Kidney (tissue), 14 donors: ENCODE measurements around the gene ILRUN. TPM values are rescaled to one million over a fixed set of nuclear protein-coding genes. Genes with fewer than 3 reads are reported as not detected.
"Not testable (repeated sequence)": the region's sequence is repeated elsewhere in the genome, so short reads cannot be mapped to it uniquely, and the experiment has no call there.

ENCODE experiments used
- DNase-seq, 5 donors: peaks; one replicate each; pipeline ENCODE4 v3.0.0-alpha.2; 2013 to 2020
- FAIRE-seq: peaks from 2 replicates; lab custom pipeline; 2012; peaks lifted over from hg19 to GRCh38; lab: Jason Lieb, UNC
- H3K27ac ChIP-seq, 2 donors: one replicate each; pipeline ENCODE4 v1.7.0; 2013; ENCODE audit warnings: low read depth in 2 of 2, low read length in 2 of 2, inconsistent platforms in 1 of 2
- H3K27me3 ChIP-seq: one replicate; pipeline ENCODE4 v1.7.1; 2013; ENCODE audit warnings: low read length, inconsistent platforms; ENCODE audit not compliant: control insufficient read depth, insufficient read depth
- H3K36me3 ChIP-seq, 3 donors: one replicate each; pipeline versions ENCODE4 v1.7.0 to v1.7.1; 2013; ENCODE audit warnings: low read length in 3 of 3, control low read depth in 1 of 3, inconsistent platforms in 1 of 3; ENCODE audit not compliant: insufficient read depth in 3 of 3, control insufficient read depth in 2 of 3
- H3K4me1 ChIP-seq, 3 donors: one replicate each; pipeline versions ENCODE4 v1.7.0 to v1.7.1; 2013; ENCODE audit warnings: low read length in 3 of 3, inconsistent platforms in 1 of 3, low read depth in 1 of 3; ENCODE audit not compliant: control insufficient read depth in 2 of 3, insufficient read depth in 2 of 3
- H3K4me3 ChIP-seq, 3 donors: one replicate each; pipeline versions ENCODE4 v1.7.0 to v1.8.1; 2013; ENCODE audit warnings: low read length in 3 of 3, control low read depth in 1 of 3, inconsistent platforms in 1 of 3
- H3K9ac ChIP-seq, 3 donors: one replicate each; pipeline versions ENCODE4 v1.7.0 to v1.7.1; 2013; ENCODE audit warnings: low read length in 3 of 3, control low read depth in 1 of 3, inconsistent platforms in 1 of 3
- H3K9me3 ChIP-seq, 3 donors: one replicate each; pipeline versions ENCODE4 v1.7.0 to v1.7.1; 2013; ENCODE audit warnings: low read length in 3 of 3, control low read depth in 1 of 3, inconsistent platforms in 1 of 3; ENCODE audit not compliant: control insufficient read depth in 2 of 3, insufficient read depth in 1 of 3
- CTCF ChIP-seq: IDR thresholded peaks from 3 replicates; pipeline ENCODE4 v1.5.1; 2012; ENCODE audit warnings: mild to moderate bottlenecking, moderate library complexity, borderline replicate concordance; ENCODE audit not compliant: insufficient read depth; ENCODE audit errors: extremely low read depth
- intact Hi-C: fragments of 100-400 bp; cut with DNase I; formaldehyde crosslinking; loops from one replicate; pipeline ENCODE4 v1.11.1; 2022
- polyA plus RNA-seq: library from polyadenylated mRNA; stranded (reverse); fragments of 350-450 nt; fragmentation: Illumina TruSeq; extraction: RNeasy Lipid Tissue Mini Kit (QIAGEN cat#74804); gene quantifications from one replicate; pipeline ENCODE4 v1.2.3, GENCODE V29; 2014; ENCODE audit warnings: low read depth, low replicate concordance; ENCODE audit not compliant: insufficient read depth
- total RNA-seq: library from RNA; stranded (reverse); fragmentation: NEBNext Ultra II Directional; extraction: Animal tissue kit (Norgen Biotek cat#: 25700); gene quantifications from one replicate; pipeline ENCODE4 v1.2.1, GENCODE V29; 2021
- donor health status: control.
- donor health status: control.
- donor health status: control.
- donor health status: control.
- donor health status: control.
- donor health status: DM: yes; HTN: yes; CAD: no.
- donor health status: Normal renal cell carcinoma (clear cell type).

Gene ILRUN
- total and polyA plus RNA-seq, 2 donors from 2014 or later, result 52.4 to 55.7 TPM

- TF ChIP-seq CTCF, result no peak
- H3K27ac ChIP-seq, result no peak overlapping the region
- FAIRE-seq, result no peak
Measured at GRCh38 chr6:34680802-34681515, 15.6 kb downstream of the ILRUN start.

GRCh38 chr6:34680313-34680712 lies 16.3 kb downstream of the ILRUN start:
- intact Hi-C loops, H3K9me3 ChIP-seq, H3K27me3 ChIP-seq, FAIRE-seq, H3K9ac ChIP-seq, H3K27ac ChIP-seq, DNase-seq, H3K4me3 ChIP-seq, H3K4me1 ChIP-seq, H3K36me3 ChIP-seq: not testable (repeated sequence)

More at GRCh38 chr6:34680802-34681515, 15.6 kb downstream of the ILRUN start:
- peaks cover 4 to 5% (median 4%) of the 10 kb centered on the region in 3 donors for H3K4me1 ChIP-seq
- H3K4me3 ChIP-seq, result no peak overlapping the region
- no peak for DNase-seq
- no peaks in the 10 kb centered on the region for H3K9me3 ChIP-seq
- intact Hi-C loops, result no loop called here
- H3K9ac ChIP-seq, result no peak overlapping the region
- H3K36me3 ChIP-seq, result no peaks in the 10 kb centered on the region
- no peaks in the 10 kb centered on the region for H3K27me3 ChIP-seq

- Histone ChIP-seq H3K27ac (no peak overlapping the region), H3K4me1 (peaks cover 1 to 4% (median 4%) of the 10 kb centered on the region in 3 donors), H3K9me3 (no peaks in the 10 kb centered on the region), H3K36me3 (no peaks in the 10 kb centered on the region), H3K4me3 (no peak overlapping the region), H3K27me3 (no peaks in the 10 kb centered on the region), H3K9ac (no peak overlapping the region)
- intact Hi-C loops, result no loop called here
- no peak for DNase-seq
- no peak for FAIRE-seq
- TF ChIP-seq CTCF, result no peak
Measured at GRCh38 chr6:34679552-34680253, 16.9 kb downstream of the ILRUN start.

GRCh38 chr6:34676140-34676539 lies 20.4 kb downstream of the ILRUN start:
- Histone ChIP-seq H3K36me3 (no peaks in the 10 kb centered on the region), H3K9me3 (no peaks in the 10 kb centered on the region), H3K27ac (no peak overlapping the region), H3K27me3 (no peaks in the 10 kb centered on the region), H3K4me1 (peaks cover 0 to 9% (median 4%) of the 10 kb centered on the region in 3 donors), H3K4me3 (no peak overlapping the region), H3K9ac (no peak overlapping the region)
- TF ChIP-seq CTCF, result no peak
- no peak for DNase-seq
- intact Hi-C loops, result no loop called here
- no peak for FAIRE-seq

- DNase-seq, H3K36me3 ChIP-seq, intact Hi-C loops, H3K27ac ChIP-seq, H3K9me3 ChIP-seq, H3K4me1 ChIP-seq, FAIRE-seq, H3K27me3 ChIP-seq, H3K9ac ChIP-seq, H3K4me3 ChIP-seq: not testable (repeated sequence)
Measured at GRCh38 chr6:34674930-34675329, 21.6 kb downstream of the ILRUN start.
